Activated naive CD8-positive, alpha-beta T cell treated with anti-CD3 and anti-CD28 coated beads, Interleukin-2, amount 50 U/mL, for 16 hours (primary cell): ENCODE results near the gene P2RY13.

ENCODE experiments used
- DNase-seq: peaks from one replicate; pipeline ENCODE4 v3.0.0-alpha.2; 2020; ENCODE audit warnings: low read depth, low spot score

P2RY13 gene

GRCh38 chr3:151320131-151320530, 9.2 kb downstream of the P2RY13 start:
- no peak for DNase-seq

GRCh38 chr3:151319628-151320027, 9.7 kb downstream of the P2RY13 start:
- no peak for DNase-seq

- no peak for DNase-seq
These were observed 10.4 kb downstream of the P2RY13 start for GRCh38 chr3:151318991-151319390.

- DNase-seq: no peak
These were observed 11.0 kb downstream of the P2RY13 start for GRCh38 chr3:151318313-151318712.

- no peak for DNase-seq
These were observed 12.9 kb downstream of the P2RY13 start, which contains the start of gene GPR87 for GRCh38 chr3:151316267-151316991. Gene GPR87, minus strand, starts transcription at chr3:151316820. Its CDS starts 16,720 bp downstream, at chr3:151300100.

GRCh38 chr3:151315846-151316245, 13.5 kb downstream of the P2RY13 start:
- DNase-seq: no peak

GRCh38 chr3:151315136-151315535, 14.2 kb downstream of the P2RY13 start:
- DNase-seq: no peak

GRCh38 chr3:151314593-151314992, 14.8 kb downstream of the P2RY13 start:
- DNase-seq: no peak

GRCh38 chr3:151314137-151314536, 15.2 kb downstream of the P2RY13 start:
- DNase-seq: no peak

- DNase-seq: no peak
These were observed 16.4 kb downstream of the P2RY13 start for GRCh38 chr3:151312972-151313371.

GRCh38 chr3:151309566-151309965, 19.8 kb downstream of the P2RY13 start:
- DNase-seq: no peak

- DNase-seq: no peak
These were observed 21.5 kb downstream of the P2RY13 start for GRCh38 chr3:151307583-151308488.

GRCh38 chr3:151307131-151307530, 22.2 kb downstream of the P2RY13 start:
- no peak for DNase-seq

- DNase-seq: no peak
These were observed 23.1 kb downstream of the P2RY13 start for GRCh38 chr3:151306168-151306810.

- no peak for DNase-seq
These were observed 23.6 kb downstream of the P2RY13 start for GRCh38 chr3:151305775-151306151.

- DNase-seq: no peak
These were observed 24.1 kb downstream of the P2RY13 start for GRCh38 chr3:151305060-151305774.

GRCh38 chr3:151303751-151304150, 25.6 kb downstream of the P2RY13 start:
- no peak for DNase-seq

GRCh38 chr3:151301787-151302186, 27.6 kb downstream of the P2RY13 start:
- no peak for DNase-seq

GRCh38 chr3:151300539-151300938, 28.8 kb downstream of the P2RY13 start:
- no peak for DNase-seq

GRCh38 chr3:151299006-151299405, 30.3 kb downstream of the P2RY13 start:
- no peak for DNase-seq

- no peak for DNase-seq
These were observed 31.9 kb downstream of the P2RY13 start for GRCh38 chr3:151297429-151297828.

GRCh38 chr3:151296226-151296625, 33.1 kb downstream of the P2RY13 start:
- DNase-seq: no peak
